ENCODE results near the gene RCAN2.

RCAN2 gene

GRCh38 chr6:46207174-46207573 lies 284.1 kb downstream of the RCAN2 start:
- DNase-seq, result no peak

- no peak for DNase-seq
Measured at GRCh38 chr6:46204880-46205650, 286.2 kb downstream of the RCAN2 start.

- DNase-seq, result no peak
Measured at GRCh38 chr6:46203391-46204177, 287.7 kb downstream of the RCAN2 start.

- DNase-seq, result no peak
Measured at GRCh38 chr6:46201702-46202101, 289.5 kb downstream of the RCAN2 start.

- no peak for DNase-seq
Measured at GRCh38 chr6:46199387-46199786, 291.9 kb downstream of the RCAN2 start.

GRCh38 chr6:46191961-46192360 lies 299.3 kb downstream of the RCAN2 start:
- peak; percentile 90 for DNase-seq

- no peak for DNase-seq
Measured at GRCh38 chr6:46190889-46191288, 300.4 kb downstream of the RCAN2 start.

GRCh38 chr6:46189726-46190125 lies 301.5 kb downstream of the RCAN2 start:
- DNase-seq, result no peak

- no peak for DNase-seq
Measured at GRCh38 chr6:46186583-46186982, 304.7 kb downstream of the RCAN2 start.

GRCh38 chr6:46184114-46184513 lies 307.1 kb downstream of the RCAN2 start:
- peak; percentile 96 for DNase-seq

GRCh38 chr6:46175976-46176375 lies 315.3 kb downstream of the RCAN2 start:
- no peak for DNase-seq

GRCh38 chr6:46175446-46175845 lies 315.8 kb downstream of the RCAN2 start:
- peak; percentile 16 for DNase-seq

GRCh38 chr6:46174904-46175303 lies 316.3 kb downstream of the RCAN2 start:
- no peak for DNase-seq

GRCh38 chr6:46172176-46172575 lies 319.1 kb downstream of the RCAN2 start:
- DNase-seq, result no peak

All from fibroblast of skin of abdomen (primary cell).